Panc1 (cell line): ENCODE data around the gene ZNF90.
"Not testable (repeated sequence)": the region's sequence is repeated elsewhere in the genome, so short reads cannot be mapped to it uniquely, and the experiment has no call there.

Experiments used
- CTCF ChIP-seq: fragments of 450-650 bp; IDR thresholded peaks from 2 replicates; pipeline ENCODE4 v1.5.1; 2017; ENCODE audit warnings: mild to moderate bottlenecking
- POLR2AphosphoS5 ChIP-seq: IDR thresholded peaks from 2 replicates; pipeline ENCODE4 v1.6.1; 2012; ENCODE audit warnings: mild to moderate bottlenecking, low read depth, low read length, moderate library complexity
- REST ChIP-seq, 2 experiments: IDR thresholded peaks; 2 replicates each; pipeline ENCODE4 v1.6.1; 2011 to 2012; ENCODE audit warnings: low read depth in 2 of 2, control low read depth in 1 of 2, low read length in 1 of 2, mild to moderate bottlenecking in 1 of 2, moderate library complexity in 1 of 2; ENCODE audit not compliant: insufficient read depth in 1 of 2

- not testable (repeated sequence) for TF ChIP-seq CTCF; POLR2AphosphoS5; REST (IDR thresholded peaks at IDR 0.05; ENCODE audit: insufficient read depth in 1 of 2, low read depth in 2 of 2, low read length in 1 of 2)
Observed at GRCh38 chr19:20058738-20059137, 19.1 kb upstream of the ZNF90 start.
